Breast epithelium (tissue), 4 donors: ENCODE measurements around the gene KCNMB2. TPM values are rescaled to one million over a fixed set of nuclear protein-coding genes. Genes with fewer than 3 reads are reported as not detected.

Source experiments
- DNase-seq, 2 donors: peaks; one replicate each; pipeline ENCODE4 v3.0.0-alpha.2; 2019; ENCODE audit warnings: low spot score in 2 of 2
- H3K27ac ChIP-seq, 2 donors: fragments of 200-600 bp; sonication (generic) in 1 of 2; one replicate each; pipeline ENCODE4 v1.5.1; 2016 to 2019; ENCODE audit warnings: mild to moderate bottlenecking in 1 of 2
- H3K27me3 ChIP-seq, 2 donors: fragments of 200-600 bp; sonication (generic) in 1 of 2; one replicate each; pipeline versions ENCODE4 v1.5.1 to v1.6.0; 2017 to 2019; ENCODE audit warnings: control low read depth in 1 of 2, mild to moderate bottlenecking in 1 of 2
- H3K36me3 ChIP-seq: fragments of 200-600 bp; one replicate; pipeline ENCODE4 v1.5.1; 2019
- H3K4me1 ChIP-seq, 2 donors: fragments of 200-600 bp; sonication (generic); one replicate each; pipeline ENCODE4 v1.5.1; 2016 to 2019; ENCODE audit warnings: control low read depth in 1 of 2
- H3K4me3 ChIP-seq, 3 donors: fragments of 200-600 bp; sonication (generic); 1 replicate in 2 of 3; 2 replicates in 1 of 3; pipeline ENCODE4 v1.5.1; 2016 to 2019; ENCODE audit warnings: mild to moderate bottlenecking in 3 of 3, moderate library complexity in 2 of 3
- H3K9me3 ChIP-seq, 2 donors: fragments of 200-600 bp; sonication (generic) in 1 of 2; one replicate each; pipeline ENCODE4 v1.5.1; 2016 to 2019; ENCODE audit warnings: control low read depth in 1 of 2
- CTCF ChIP-seq, 3 donors: fragments of 450-650 bp; IDR thresholded peaks; one replicate each; pipeline ENCODE4 v1.5.1; 2016 to 2017; ENCODE audit warnings: antibody characterized with exemption in 3 of 3, mild to moderate bottlenecking in 3 of 3, moderate library complexity in 3 of 3
- POLR2A ChIP-seq: fragments of 450-650 bp; IDR thresholded peaks from one replicate; pipeline ENCODE4 v1.6.1; 2016; ENCODE audit warnings: antibody characterized with exemption, mild to moderate bottlenecking, moderate library complexity
- POLR2AphosphoS5 ChIP-seq, 3 donors: sonication (generic); formaldehyde crosslinking; IDR thresholded peaks; one replicate each; pipeline ENCODE4 v1.6.1; 2017; ENCODE audit warnings: antibody characterized with exemption in 3 of 3
- intact Hi-C: fragments of 100-400 bp; cut with DNase I; formaldehyde crosslinking; loops from one replicate; pipeline ENCODE4 v1.15.1; 2023; ENCODE audit warnings: low total_unique reads
- total RNA-seq, 3 donors: library from RNA; depleted of rRNA; stranded (reverse); fragments of >200 nt; gene quantifications; one replicate each; pipeline ENCODE4 v1.1.0, GENCODE V29; 2016

KCNMB2 gene
- total RNA-seq, 3 donors from 2014 or later, result 0.59 TPM; not detected in 2

- DNase-seq, result no peak
- Histone ChIP-seq H3K27ac (peak overlapping the region; percentile 5 to 19), H3K9me3 (no peaks in the 10 kb centered on the region), H3K36me3 (no peaks in the 10 kb centered on the region), H3K4me3 (peak overlapping the region in 1 of 3 donors; percentile 2), H3K27me3 (no peaks in the 10 kb centered on the region), H3K4me1 (no peaks in the 10 kb centered on the region)
- TF ChIP-seq CTCF (IDR thresholded peaks at IDR 0.05) (no peak), POLR2AphosphoS5 (IDR thresholded peaks at IDR 0.05) (no peak), POLR2A (no peak)
- intact Hi-C loops, result no loop called here
Observed at GRCh38 chr3:178585454-178585853, 49.2 kb downstream of the KCNMB2 start.

GRCh38 chr3:178586076-178586475 lies 49.8 kb downstream of the KCNMB2 start:
- no peaks in the 10 kb centered on the region for H3K36me3 ChIP-seq
- TF ChIP-seq CTCF (IDR thresholded peaks at IDR 0.05) (no peak), POLR2A (no peak), POLR2AphosphoS5 (IDR thresholded peaks at IDR 0.05) (no peak)
- H3K4me1 ChIP-seq, result no peaks in the 10 kb centered on the region
- no peak for DNase-seq
- intact Hi-C loops, result no loop called here
- no peak overlapping the region for H3K4me3 ChIP-seq
- no peaks in the 10 kb centered on the region for H3K27me3 ChIP-seq
- no peaks in the 10 kb centered on the region for H3K9me3 ChIP-seq
- H3K27ac ChIP-seq, result peak overlapping the region in 1 of 2 donors; percentile 5

GRCh38 chr3:178588628-178589027 lies 52.4 kb downstream of the KCNMB2 start:
- intact Hi-C loops, result no loop called here
- Histone ChIP-seq H3K27me3 (no peaks in the 10 kb centered on the region), H3K4me3 (no peak overlapping the region), H3K27ac (no peak overlapping the region), H3K36me3 (no peaks in the 10 kb centered on the region), H3K4me1 (no peaks in the 10 kb centered on the region), H3K9me3 (no peaks in the 10 kb centered on the region)
- DNase-seq, result no peak
- no peak for TF ChIP-seq POLR2A
- no peak for TF ChIP-seq CTCF (IDR thresholded peaks at IDR 0.05)
- no peak for TF ChIP-seq POLR2AphosphoS5 (IDR thresholded peaks at IDR 0.05)

GRCh38 chr3:178593786-178594185 lies 57.5 kb downstream of the KCNMB2 start:
- no peak for DNase-seq
- no peaks in the 10 kb centered on the region for H3K27me3 ChIP-seq
- TF ChIP-seq POLR2AphosphoS5 (IDR thresholded peaks at IDR 0.05) (no peak), POLR2A (no peak), CTCF (IDR thresholded peaks at IDR 0.05) (no peak)
- H3K36me3 ChIP-seq, result no peaks in the 10 kb centered on the region
- no peak overlapping the region for H3K4me3 ChIP-seq
- no peaks in the 10 kb centered on the region for H3K9me3 ChIP-seq
- H3K27ac ChIP-seq, result no peak overlapping the region
- intact Hi-C loops, result no loop called here
- no peaks in the 10 kb centered on the region for H3K4me1 ChIP-seq

- Histone ChIP-seq H3K36me3 (no peaks in the 10 kb centered on the region), H3K4me3 (no peak overlapping the region), H3K27me3 (no peaks in the 10 kb centered on the region), H3K9me3 (no peaks in the 10 kb centered on the region), H3K27ac (no peak overlapping the region), H3K4me1 (no peaks in the 10 kb centered on the region)
- no peak for TF ChIP-seq POLR2AphosphoS5 (IDR thresholded peaks at IDR 0.05)
- no peak for TF ChIP-seq POLR2A
- no peak for TF ChIP-seq CTCF (IDR thresholded peaks at IDR 0.05)
- no peak for DNase-seq
- intact Hi-C loops, result no loop called here
Observed at GRCh38 chr3:178597371-178597770, 61.1 kb downstream of the KCNMB2 start.
